H1 (cell line): ENCODE measurements around the gene TPPP. TPM values are rescaled to one million over a fixed set of nuclear protein-coding genes. Genes with fewer than 3 reads are reported as not detected.

Experiments
- CTCF ChIA-PET: fragments of 300-600 bp; sonication (Branson Sonifier 250); formaldehyde crosslinking; loops from one replicate; lab custom pipeline; 2021; ENCODE audit not compliant: partially characterized antibody; lab: Charles Lee
- POLR2A ChIA-PET: fragments of 300-600 bp; sonication (Branson Sonifier 250); formaldehyde crosslinking; loops from one replicate; lab custom pipeline; 2021; ENCODE audit warnings: inconsistent platforms; ENCODE audit not compliant: partially characterized antibody; lab: Charles Lee
- DNase-seq, 2 experiments: peaks; one replicate each; pipeline versions ENCODE4 v3.0.0 to v3.0.0-alpha.2; 2010 to 2022; ENCODE audit warnings: low spot score in 2 of 2, low read depth in 1 of 2, mixed read lengths in 1 of 2
- FAIRE-seq: peaks from 2 replicates; lab custom pipeline; 2011; peaks lifted over from hg19 to GRCh38; lab: Jason Lieb, UNC
- H2AFZ ChIP-seq: 2 replicates; pipeline ENCODE4 v1.8.1; 2012; ENCODE audit warnings: low read length, inconsistent platforms
- H2AK5ac ChIP-seq: 2 replicates; pipeline ENCODE4 v1.6.1; 2013; ENCODE audit warnings: low read depth, low read length
- H2BK120ac ChIP-seq: replicated peaks from 2 replicates; pipeline ENCODE3; 2013; ENCODE audit warnings: low read depth, low read length, inconsistent platforms
- H2BK12ac ChIP-seq: 2 replicates; pipeline ENCODE4 v1.6.1; 2013; ENCODE audit warnings: low read depth, low read length
- H2BK15ac ChIP-seq: 2 replicates; pipeline ENCODE4 v1.6.1; 2013; ENCODE audit warnings: low read length
- H2BK20ac ChIP-seq: 2 replicates; pipeline ENCODE4 v1.6.1; 2013; ENCODE audit warnings: low read length
- H2BK5ac ChIP-seq: 2 replicates; pipeline ENCODE4 v1.6.1; 2013; ENCODE audit warnings: low read depth, low read length
- H3K14ac ChIP-seq: 2 replicates; pipeline ENCODE4 v1.6.1; 2013; ENCODE audit warnings: inconsistent platforms; ENCODE audit not compliant: insufficient read length
- H3K18ac ChIP-seq: 2 replicates; pipeline ENCODE4 v1.6.1; 2013; ENCODE audit warnings: low read length; ENCODE audit errors: extremely low read depth
- H3K23ac ChIP-seq: 2 replicates; pipeline ENCODE4 v1.6.1; 2013; ENCODE audit warnings: inconsistent platforms; ENCODE audit not compliant: insufficient read length
- H3K23me2 ChIP-seq: 2 replicates; pipeline ENCODE4 v1.6.1; 2013; ENCODE audit warnings: low read depth, low read length
- H3K27ac ChIP-seq: 2 replicates; pipeline ENCODE4 v1.6.1; 2011; ENCODE audit warnings: low read depth, low read length, inconsistent platforms
- H3K27me3 ChIP-seq, 4 experiments: replicated peaks in 1 of 4; 1 replicate in 1 of 4; 2 replicates in 3 of 4; pipeline versions ENCODE4 v1.6.1 to v1.8.1; 2011 to 2013; ENCODE audit warnings: low read length in 3 of 4, mild to moderate bottlenecking in 3 of 4, inconsistent platforms in 2 of 4, mixed read lengths in 2 of 4, moderate library complexity in 1 of 4; ENCODE audit not compliant: control insufficient read depth in 3 of 4, insufficient read depth in 3 of 4; ENCODE audit errors: extremely low read depth in 1 of 4
- H3K36me3 ChIP-seq, 4 experiments: 2 replicates each; pipeline versions ENCODE4 v1.6.1 to v1.8.1; 2011 to 2013; ENCODE audit warnings: mild to moderate bottlenecking in 4 of 4, low read length in 3 of 4, moderate library complexity in 2 of 4, control low read depth in 1 of 4, inconsistent platforms in 1 of 4; ENCODE audit not compliant: insufficient read depth in 4 of 4, control insufficient read depth in 2 of 4
- H3K4ac ChIP-seq: replicated peaks from 2 replicates; pipeline ENCODE3; 2013; ENCODE audit warnings: low read length, low read depth, mixed read lengths, inconsistent platforms; ENCODE audit not compliant: insufficient read length
- H3K4me1 ChIP-seq, 4 experiments: replicated peaks in 1 of 4; 1 replicate in 1 of 4; 2 replicates in 3 of 4; pipeline versions ENCODE4 v1.6.1 to v1.8.1; 2011 to 2013; ENCODE audit warnings: low read length in 3 of 4, inconsistent platforms in 2 of 4, mixed read lengths in 1 of 4; ENCODE audit not compliant: insufficient read depth in 4 of 4, control insufficient read depth in 3 of 4
- H3K4me2 ChIP-seq, 2 experiments: 2 replicates each; pipeline versions ENCODE4 v1.6.1 to v1.8.1; 2011 to 2013; ENCODE audit warnings: low read depth in 2 of 2, low read length in 2 of 2, control low read depth in 1 of 2, inconsistent platforms in 1 of 2, mild to moderate bottlenecking in 1 of 2; ENCODE audit not compliant: insufficient read depth in 1 of 2
- H3K4me3 ChIP-seq, 4 experiments: fragments of 200-600, 300-600 bp in 1 of 4; sonication (generic), shearing (Covaris generic), sonication (Bioruptor Twin) in 1 of 4; 2 replicates each; pipeline versions ENCODE4 v1.5.1 to v1.8.1; 2011 to 2016; ENCODE audit warnings: low read length in 4 of 4, low read depth in 3 of 4, control low read depth in 2 of 4, inconsistent platforms in 2 of 4, mild to moderate bottlenecking in 2 of 4, mixed read lengths in 1 of 4, moderate library complexity in 1 of 4; ENCODE audit not compliant: insufficient read depth in 2 of 4; ENCODE audit errors: extremely low read depth in 1 of 4
- H3K56ac ChIP-seq: replicated peaks from 2 replicates; pipeline ENCODE3; 2013; ENCODE audit warnings: low read depth, mild to moderate bottlenecking, mixed read lengths, low read length, inconsistent platforms; ENCODE audit not compliant: insufficient read length
- H3K79me1 ChIP-seq: 2 replicates; pipeline ENCODE4 v1.6.1; 2013; ENCODE audit warnings: low read depth, low read length, control low read depth
- H3K79me2 ChIP-seq, 2 experiments: 2 replicates each; pipeline versions ENCODE4 v1.6.1 to v1.8.1; 2012 to 2013; ENCODE audit warnings: low read length in 2 of 2, mild to moderate bottlenecking in 2 of 2, inconsistent platforms in 1 of 2; ENCODE audit not compliant: insufficient read depth in 2 of 2, control insufficient read depth in 1 of 2
- H3K9ac ChIP-seq, 4 experiments: replicated peaks in 1 of 4; 1 replicate in 1 of 4; 2 replicates in 3 of 4; pipeline versions ENCODE4 v1.6.1 to v1.8.1; 2011 to 2013; ENCODE audit warnings: low read depth in 3 of 4, low read length in 3 of 4, control low read depth in 2 of 4, mild to moderate bottlenecking in 2 of 4, moderate library complexity in 2 of 4, inconsistent platforms in 1 of 4; ENCODE audit errors: extremely low read depth in 1 of 4
- H3K9me3 ChIP-seq, 2 experiments: 2 replicates each; pipeline versions ENCODE4 v1.6.1 to v1.8.1; 2012 to 2013; ENCODE audit warnings: mild to moderate bottlenecking in 2 of 2, moderate library complexity in 2 of 2, control low read depth in 1 of 2, inconsistent platforms in 1 of 2, low read depth in 1 of 2, low read length in 1 of 2, mixed read lengths in 1 of 2; ENCODE audit not compliant: insufficient read depth in 2 of 2
- H4K20me1 ChIP-seq, 2 experiments: replicated peaks in 1 of 2; 2 replicates each; pipeline versions ENCODE3 to v1.8.1; 2011 to 2013; ENCODE audit warnings: inconsistent platforms in 2 of 2, low read length in 2 of 2, mild to moderate bottlenecking in 1 of 2; ENCODE audit not compliant: insufficient read depth in 2 of 2, control insufficient read depth in 1 of 2
- H4K5ac ChIP-seq: 2 replicates; pipeline ENCODE4 v1.6.1; 2013; ENCODE audit warnings: low read length, low read depth, mixed read lengths, inconsistent platforms; ENCODE audit not compliant: insufficient read length
- H4K8ac ChIP-seq: 2 replicates; pipeline ENCODE4 v1.8.0; 2013; ENCODE audit warnings: mild to moderate bottlenecking, moderate library complexity, low read length, inconsistent platforms; ENCODE audit not compliant: insufficient read depth; ENCODE audit errors: extremely low read depth
- H4K91ac ChIP-seq: replicated peaks from 2 replicates; pipeline ENCODE3; 2013; ENCODE audit warnings: low read length, mixed read lengths, inconsistent platforms; ENCODE audit not compliant: insufficient read length
- CHD2 ChIP-seq: IDR thresholded peaks from 2 replicates; pipeline ENCODE4 v1.6.1; 2012; ENCODE audit warnings: low read length, improper control_type of control experiment
- EZH2 ChIP-seq: fragments of 200-600 bp; sonication (generic); IDR thresholded peaks from 2 replicates; pipeline ENCODE4 v1.7.1; 2012; ENCODE audit warnings: low read depth, mild to moderate bottlenecking, moderate library complexity, low read length, inconsistent platforms; ENCODE audit not compliant: severe bottlenecking
- GTF2F1 ChIP-seq: IDR thresholded peaks from 2 replicates; pipeline ENCODE4 v1.6.1; 2012; ENCODE audit warnings: low read depth, low read length, improper control_type of control experiment, borderline replicate concordance
- KDM5A ChIP-seq: fragments of 200-600 bp; IDR thresholded peaks from 2 replicates; pipeline ENCODE4 v1.7.1; 2012; ENCODE audit warnings: mild to moderate bottlenecking, low read length, inconsistent platforms, mixed read lengths
- NANOG ChIP-seq: IDR thresholded peaks from 2 replicates; pipeline ENCODE4 v1.6.1; 2011; ENCODE audit warnings: low read length, low read depth, mild to moderate bottlenecking, inconsistent platforms; ENCODE audit not compliant: insufficient read depth, poor library complexity, severe bottlenecking
- PHF8 ChIP-seq: fragments of 200-600 bp; sonication (generic); conservative IDR thresholded peaks from 2 replicates; pipeline ENCODE4 v1.7.1; 2012; ENCODE audit warnings: low read depth, mild to moderate bottlenecking, inconsistent platforms, low read length, moderate library complexity
- POLR2A ChIP-seq, 2 experiments: IDR thresholded peaks; 1 replicate in 1 of 2; 2 replicates in 1 of 2; pipeline ENCODE4 v1.6.1; 2011; ENCODE audit warnings: low read depth in 2 of 2, low read length in 2 of 2, mild to moderate bottlenecking in 2 of 2; ENCODE audit errors: control extremely low read depth in 1 of 2
- RFX5 ChIP-seq: IDR thresholded peaks from 2 replicates; pipeline ENCODE4 v1.6.1; 2011; ENCODE audit warnings: low read depth, low read length, improper control_type of control experiment, borderline replicate concordance
- SIN3A ChIP-seq, 2 experiments: IDR thresholded peaks in 1 of 2; conservative IDR thresholded peaks in 1 of 2; 2 replicates each; pipeline ENCODE4 v1.6.1; 2011 to 2012; ENCODE audit warnings: low read length in 2 of 2, improper control_type of control experiment in 1 of 2, low read depth in 1 of 2, mild to moderate bottlenecking in 1 of 2
- SIX5 ChIP-seq: IDR thresholded peaks from 2 replicates; pipeline ENCODE4 v1.6.1; 2011; ENCODE audit warnings: mild to moderate bottlenecking, low read depth, low read length
- SP2 ChIP-seq: IDR thresholded peaks from 2 replicates; pipeline ENCODE4 v1.6.1; 2012; ENCODE audit warnings: mild to moderate bottlenecking, low read length, inconsistent platforms
- SP4 ChIP-seq: IDR thresholded peaks from 2 replicates; pipeline ENCODE4 v1.6.1; 2012; ENCODE audit warnings: low read length, inconsistent platforms
- TBP ChIP-seq: IDR thresholded peaks from 2 replicates; pipeline ENCODE4 v1.6.1; 2011; ENCODE audit warnings: low read depth, low read length, improper control_type of control experiment
- whole genome bisulfite sequencing, 2 experiments: shearing (Covaris generic) in 1 of 2; methylation state at CpG; one replicate each; pipeline versions ENCODE4 v1.1.6 to v1.1.7; 2013 to 2015; ENCODE audit warnings: low lambda C conversion rate in 2 of 2, mixed read lengths in 2 of 2, inconsistent platforms in 1 of 2, low coverage in 1 of 2, missing lambda C conversion rate in 1 of 2; ENCODE audit not compliant: insufficient replicate concordance in 2 of 2, insufficient coverage in 1 of 2, insufficient read length in 1 of 2; ENCODE audit errors: extremely low coverage in 1 of 2, missing lambda C conversion rate in 1 of 2; 5-methylcytosine and 5-hydroxymethylcytosine counted together
- polyA plus RNA-seq, 7 experiments: library from polyadenylated mRNA; depleted of rRNA in 3 of 7; stranded (reverse) in 5 of 7; unstranded in 2 of 7; fragments of >200 nt in 5 of 7; fragments of 200-250 nt in 2 of 7; gene quantifications; 1 replicate in 5 of 7; 2 replicates in 1 of 7; 4 replicates in 1 of 7; pipeline versions ENCODE4 v1.2.1 to v1.2.3, GENCODE V29; 2011 to 2013; ENCODE audit warnings: missing spikeins in 2 of 7, mixed read lengths in 2 of 7
- total RNA-seq: library from RNA; stranded (reverse); fragmentation: NEBNext Ultra II Directional; extraction: Animal tissue kit (Norgen Biotek cat#: 25700); gene quantifications from 2 replicates; pipeline ENCODE4 v1.2.1, GENCODE V29; 2021

The TPPP gene
- total and polyA plus RNA-seq, 2 of the 8 experiments (the other 6 are each of a cell fraction or from before 2014, with no cell fraction given), result 0.36 to 0.93 TPM

- no peak overlapping the region for H3K9ac ChIP-seq
Measured at GRCh38 chr5:665956-666711, 27.0 kb downstream of the TPPP start.

More at GRCh38 chr5:665956-666711, 27.0 kb downstream of the TPPP start:
- H3K4me1 ChIP-seq, result peaks cover 0 to 11% (median 0%) of the 10 kb centered on the region in 4 experiments; a peak in 2 of 7 replicates
- no peak overlapping the region for H3K4ac ChIP-seq
- no peak overlapping the region for H3K4me3 ChIP-seq
- WGBS, 2 experiments, result 87% methylated on average over 27 of the region's 40 CpGs; no CpG with 5 or more reads in 1 of the 2 experiments
- H3K18ac ChIP-seq, result no peak overlapping the region
- TF ChIP-seq GTF2F1 (no peak), PHF8 (no peak), POLR2A (IDR thresholded peaks at IDR 0.05; ENCODE audit: control extremely low read depth in 1 of 2, low read depth in 2 of 2, low read length in 2 of 2) (no peak), RFX5 (no peak), CHD2 (no peak), EZH2 (no peak), TBP (no peak), SIX5 (no peak), SP4 (no peak), NANOG (no peak), KDM5A (no peak), SP2 (no peak), SIN3A (conservative IDR thresholded peaks at IDR 0.05 in 1 of 2, IDR thresholded peaks at IDR 0.05 in 1 of 2; ENCODE audit: low read depth in 1 of 2, low read length in 2 of 2) (no peak)
- H2AFZ ChIP-seq, result no peak overlapping the region
- ChIA-PET POLR2A (interaction anchor here (1.4 to 1.8 kb wide), 2 partner anchors 10 to 13 kb away, joined by 5 to 6 read pairs; no protein-coding TSS in a partner anchor), CTCF (interaction anchor here (1.0 kb wide), 1 partner anchor 13 kb away, joined by 3 read pairs; no protein-coding TSS in a partner anchor)
- no peaks in the 10 kb centered on the region for H3K23me2 ChIP-seq
- no peak overlapping the region for H3K4me2 ChIP-seq
- no peak overlapping the region for H4K5ac ChIP-seq
- no peak overlapping the region for H2AK5ac ChIP-seq
- H4K20me1 ChIP-seq, result peaks cover 7 to 18% of the 10 kb centered on the region in 2 experiments
- no peaks in the 10 kb centered on the region for H3K79me2 ChIP-seq
- no peak overlapping the region for H3K27ac ChIP-seq
- H2BK5ac ChIP-seq, result no peak overlapping the region
- H3K27me3 ChIP-seq, result no peaks in the 10 kb centered on the region
- H2BK15ac ChIP-seq, result no peak overlapping the region
- H4K8ac ChIP-seq, result no peak overlapping the region; the same call in 1 of the 2 replicates
- no peak overlapping the region for H3K56ac ChIP-seq
- H3K36me3 ChIP-seq, result peaks cover 3 to 29% (median 6%) of the 10 kb centered on the region in 4 experiments; a peak in 6 of 8 replicates
- H2BK120ac ChIP-seq, result no peak overlapping the region
- FAIRE-seq, result no peak
- no peaks in the 10 kb centered on the region for H3K9me3 ChIP-seq
- no peak overlapping the region for H2BK12ac ChIP-seq
- H3K14ac ChIP-seq, result no peak overlapping the region
- H3K23ac ChIP-seq, result no peak overlapping the region
- peaks cover 4% of the 10 kb centered on the region; the same call in 1 of the 2 replicates for H3K79me1 ChIP-seq
- no peak overlapping the region for H2BK20ac ChIP-seq
- DNase-seq, result no peak
- no peak overlapping the region for H4K91ac ChIP-seq
